AG10803 (cell line): ENCODE measurements around the gene ANKRD35.

Experiments
- DNase-seq: peaks from one replicate; pipeline ENCODE4 v3.0.0; 2010; ENCODE audit warnings: low read depth
- H3K4me3 ChIP-seq: 2 replicates; pipeline ENCODE4 v1.5.1; 2011; ENCODE audit warnings: mild to moderate bottlenecking, low read length, control low read depth
- CTCF ChIP-seq: conservative IDR thresholded peaks from 2 replicates; pipeline ENCODE4 v1.5.1; 2011; ENCODE audit warnings: mild to moderate bottlenecking, low read length, control low read depth, inconsistent platforms

ANKRD35 gene

GRCh38 chr1:145906954-145907753 is 21.5 kb upstream of the ANKRD35 start:
- no peak overlapping the region for H3K4me3 ChIP-seq
- DNase-seq = peak; percentile 9
- TF ChIP-seq CTCF = no peak

GRCh38 chr1:145901312-145902021 is 15.8 kb upstream of the ANKRD35 start:
- DNase-seq = no peak

GRCh38 chr1:145898756-145899155 is 13.1 kb upstream of the ANKRD35 start:
- TF ChIP-seq CTCF = no peak
- DNase-seq = no peak

More at GRCh38 chr1:145901312-145902021, 15.8 kb upstream of the ANKRD35 start:
- peak; percentile 1; the same call in 1 of the 2 replicates for TF ChIP-seq CTCF
- no peak overlapping the region for H3K4me3 ChIP-seq

GRCh38 chr1:145897969-145898368 is 12.3 kb upstream of the ANKRD35 start:
- no peak overlapping the region for H3K4me3 ChIP-seq
- no peak for DNase-seq
- no peak for TF ChIP-seq CTCF

More at GRCh38 chr1:145898756-145899155, 13.1 kb upstream of the ANKRD35 start:
- no peak overlapping the region for H3K4me3 ChIP-seq

GRCh38 chr1:145895471-145895870 is 9.8 kb upstream of the ANKRD35 start:
- no peak for TF ChIP-seq CTCF
- DNase-seq = no peak
- H3K4me3 ChIP-seq = no peak overlapping the region

GRCh38 chr1:145893306-145894055 is 7.8 kb upstream of the ANKRD35 start:
- no peak for TF ChIP-seq CTCF
- no peak for DNase-seq

More at GRCh38 chr1:145893306-145894055, 7.8 kb upstream of the ANKRD35 start:
- no peak overlapping the region for H3K4me3 ChIP-seq
